ENCODE measurements around the gene TSPAN9. TPM values are rescaled to one million over a fixed set of nuclear protein-coding genes. Genes with fewer than 3 reads are reported as not detected.

Gene TSPAN9
- total and polyA plus RNA-seq, 2 of the 4 experiments (the other 2 are of a cell fraction) = 17.7 to 39.1 TPM

GRCh38 chr12:3326850-3327780 lies 249.9 kb downstream of the TSPAN9 start (continued):
- TF ChIP-seq RFX5 (IDR thresholded peaks at IDR 0.05; ENCODE audit: low read depth, low read length) = no peak
- no peak for TF ChIP-seq POLR2A (IDR thresholded peaks at IDR 0.05; ENCODE audit: low read depth, low read length)

GRCh38 chr12:3328081-3328480 lies 250.9 kb downstream of the TSPAN9 start:
- POLR2A ChIA-PET (ENCODE audit: unreplicated experiment) = no interaction called here
- Histone ChIP-seq H3K36me3 (ENCODE audit: control insufficient read depth, insufficient read depth, low read length) (no peaks in the 10 kb centered on the region), H3K4ac (ENCODE audit: low read depth, low read length) (no peak overlapping the region), H2BK5ac (ENCODE audit: low read depth, low read length, poor library complexity, severe bottlenecking) (no peak overlapping the region), H2BK15ac (ENCODE audit: low read depth, low read length) (no peak overlapping the region), H3K4me1 (ENCODE audit: control insufficient read depth, insufficient read depth, low read length) (no peaks in the 10 kb centered on the region), H3K79me1 (ENCODE audit: low read depth in 1 of 2, low read length in 2 of 2) (no peaks in the 10 kb centered on the region), H3K27ac (ENCODE audit: insufficient read depth, low read length) (no peak overlapping the region), H3K9ac (ENCODE audit: low read depth, low read length) (no peak overlapping the region), H3K56ac (ENCODE audit: extremely low read depth, insufficient read depth, low read length) (no peak overlapping the region), H2BK120ac (ENCODE audit: low read depth, low read length) (no peak overlapping the region), H2AK9ac (replicated peaks; ENCODE audit: low read depth, low read length, poor library complexity) (no peak overlapping the region), H3K4me3 (ENCODE audit: insufficient read depth, low read depth, low read length) (no peak overlapping the region), H3K23ac (ENCODE audit: low read depth, low read length) (no peak overlapping the region), H4K20me1 (ENCODE audit: insufficient read depth, low read length) (no peaks in the 10 kb centered on the region), H2BK20ac (ENCODE audit: low read depth, low read length) (no peak overlapping the region), H4K8ac (ENCODE audit: low read depth in 2 of 2, low read length in 2 of 2) (no peak overlapping the region), H2AFZ (replicated peaks; ENCODE audit: low read length, poor library complexity) (no peak overlapping the region), H3K27me3 (ENCODE audit: control insufficient read depth, insufficient read depth, low read length) (peaks cover 46% of the 10 kb centered on the region), H3K9me1 (ENCODE audit: insufficient read depth, low read length) (no peaks in the 10 kb centered on the region), H4K5ac (ENCODE audit: low read depth, low read length) (no peak overlapping the region), H3K9me3 (ENCODE audit: control insufficient read depth, insufficient read depth, low read length) (no peaks in the 10 kb centered on the region), H3K4me2 (ENCODE audit: low read depth, low read length) (no peak overlapping the region), H2AK5ac (ENCODE audit: low read depth, low read length) (no peak overlapping the region), H3K18ac (ENCODE audit: low read depth, low read length) (no peak overlapping the region), H4K91ac (ENCODE audit: insufficient read depth, low read depth, low read length) (no peak overlapping the region), H3K14ac (replicated peaks; ENCODE audit: low read depth, low read length) (no peak overlapping the region)
- WGBS, 2 experiments (ENCODE audit: extremely low coverage in 2 of 2, insufficient read length in 1 of 2) = 41% methylated on average over 2 of the region's 4 CpGs; no CpG with 5 or more reads in 1 of the 2 experiments
- ATAC-seq (ENCODE audit: low read depth) (no peak), DNase-seq (no peak)
- BruUV-seq (replicated peaks) = no TSS peak
- dilution Hi-C loops (cut with HindIII; ENCODE audit: low sequenced_read_pairs, unreplicated experiment) = no loop called here
- in situ Hi-C loops (cut with MboI; ENCODE audit: low sequenced_read_pairs) = no loop called here
- intact Hi-C loops (cut with micrococcal nuclease) = no loop called here
- CTCF ChIA-PET = no interaction called here
- TF ChIP-seq ELK1 (IDR thresholded peaks at IDR 0.05; ENCODE audit: borderline replicate concordance, low read depth, low read length) (no peak), RAD21 (IDR thresholded peaks at IDR 0.05; ENCODE audit: low read length) (no peak), BHLHE40 (IDR thresholded peaks at IDR 0.05; ENCODE audit: low read depth, low read length) (no peak), USF2 (IDR thresholded peaks at IDR 0.05; ENCODE audit: low read depth, low read length) (no peak), SMC3 (IDR thresholded peaks at IDR 0.05; ENCODE audit: low read depth, low read length) (no peak), RCOR1 (IDR thresholded peaks at IDR 0.05; ENCODE audit: insufficient replicate concordance, low read length) (no peak), CTCF (conservative IDR thresholded peaks at IDR 0.05; ENCODE audit: low read depth, low read length) (no peak), POLR2A (IDR thresholded peaks at IDR 0.05; ENCODE audit: low read depth, low read length) (no peak), MAFK (IDR thresholded peaks at IDR 0.05; ENCODE audit: low read depth, low read length) (no peak), FOS (IDR thresholded peaks at IDR 0.05; ENCODE audit: low read depth, low read length) (no peak), MXI1 (IDR thresholded peaks at IDR 0.05; ENCODE audit: borderline replicate concordance, low read depth, low read length) (no peak), CEBPB (IDR thresholded peaks at IDR 0.05; ENCODE audit: low read depth, low read length) (no peak)
